BE2C (cell line): ENCODE data around the gene GNG4.
"Not testable (repeated sequence)": the region's sequence is repeated elsewhere in the genome, so short reads cannot be mapped to it uniquely, and the experiment has no call there.

Source experiments
- DNase-seq: peaks from one replicate; pipeline ENCODE4 v3.0.0-alpha.2; 2020
- H3K27me3 ChIP-seq: fragments of 250-450 bp; sonication (Bioruptor Pico); 2 replicates; pipeline ENCODE4 v1.5.1; 2020; ENCODE audit warnings: mild to moderate bottlenecking
- H3K36me3 ChIP-seq: fragments of 250-450 bp; sonication (Bioruptor Pico); 2 replicates; pipeline ENCODE4 v1.5.1; 2020; ENCODE audit warnings: mild to moderate bottlenecking
- H3K4me1 ChIP-seq: fragments of 250-450 bp; sonication (Bioruptor Pico); 2 replicates; pipeline ENCODE4 v1.5.1; 2020
- H3K4me3 ChIP-seq: 2 replicates; pipeline ENCODE4 v1.5.1; 2011; ENCODE audit warnings: low read depth, low read length
- H3K9me3 ChIP-seq: fragments of 250-450 bp; sonication (Bioruptor Pico); 2 replicates; pipeline ENCODE4 v1.5.1; 2020
- CTCF ChIP-seq: IDR thresholded peaks from 2 replicates; pipeline ENCODE4 v1.5.1; 2012; ENCODE audit warnings: mild to moderate bottlenecking, low read depth, low read length

Gene GNG4

GRCh38 chr1:235575597-235575996, 74.0 kb downstream of the GNG4 start:
- peaks cover 18% of the 10 kb centered on the region for H3K36me3 ChIP-seq
- H3K27me3 ChIP-seq: no peaks in the 10 kb centered on the region; the same call in 1 of the 2 replicates
- peaks cover 4% of the 10 kb centered on the region for H3K9me3 ChIP-seq
- no peak for TF ChIP-seq CTCF
- DNase-seq: no peak
- no peak overlapping the region for H3K4me3 ChIP-seq
- H3K4me1 ChIP-seq: no peaks in the 10 kb centered on the region

- Histone ChIP-seq H3K4me1 (no peaks in the 10 kb centered on the region), H3K36me3 (peaks cover 11% of the 10 kb centered on the region), H3K4me3 (no peak overlapping the region), H3K27me3 (no peaks in the 10 kb centered on the region; the same call in 1 of the 2 replicates), H3K9me3 (no peaks in the 10 kb centered on the region)
- DNase-seq: no peak
- TF ChIP-seq CTCF: no peak
Observed at GRCh38 chr1:235573880-235574279, 75.7 kb downstream of the GNG4 start.

DNA sequence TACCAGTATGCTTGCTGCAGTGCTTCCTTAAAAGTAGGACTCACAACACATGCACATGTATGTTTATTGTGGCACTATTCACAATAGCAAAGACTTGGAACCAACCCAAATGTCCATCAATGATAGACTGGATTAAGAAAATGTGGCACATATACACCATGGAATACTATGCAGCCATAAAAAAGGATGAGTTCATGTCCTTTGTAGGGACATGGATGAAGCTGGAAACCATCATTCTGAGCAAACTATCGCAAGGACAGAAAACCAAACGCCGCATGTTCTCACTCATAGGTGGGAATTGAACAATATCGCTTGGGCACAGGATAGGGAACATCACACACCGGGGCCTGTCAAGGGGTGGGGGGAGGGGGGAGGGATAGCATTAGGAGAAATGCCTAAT, 76.6 kb downstream of the GNG4 start:
- H3K36me3 ChIP-seq, H3K4me3 ChIP-seq, H3K27me3 ChIP-seq, H3K4me1 ChIP-seq, H3K9me3 ChIP-seq, DNase-seq: not testable (repeated sequence)

GRCh38 chr1:235571482-235571881, 78.1 kb downstream of the GNG4 start:
- no peak for DNase-seq
- H3K27me3 ChIP-seq: no peaks in the 10 kb centered on the region; the same call in 1 of the 2 replicates
- H3K4me1 ChIP-seq: no peaks in the 10 kb centered on the region
- no peak overlapping the region for H3K4me3 ChIP-seq
- no peak for TF ChIP-seq CTCF
- H3K36me3 ChIP-seq: peaks cover 5% of the 10 kb centered on the region
- H3K9me3 ChIP-seq: no peaks in the 10 kb centered on the region

DNA sequence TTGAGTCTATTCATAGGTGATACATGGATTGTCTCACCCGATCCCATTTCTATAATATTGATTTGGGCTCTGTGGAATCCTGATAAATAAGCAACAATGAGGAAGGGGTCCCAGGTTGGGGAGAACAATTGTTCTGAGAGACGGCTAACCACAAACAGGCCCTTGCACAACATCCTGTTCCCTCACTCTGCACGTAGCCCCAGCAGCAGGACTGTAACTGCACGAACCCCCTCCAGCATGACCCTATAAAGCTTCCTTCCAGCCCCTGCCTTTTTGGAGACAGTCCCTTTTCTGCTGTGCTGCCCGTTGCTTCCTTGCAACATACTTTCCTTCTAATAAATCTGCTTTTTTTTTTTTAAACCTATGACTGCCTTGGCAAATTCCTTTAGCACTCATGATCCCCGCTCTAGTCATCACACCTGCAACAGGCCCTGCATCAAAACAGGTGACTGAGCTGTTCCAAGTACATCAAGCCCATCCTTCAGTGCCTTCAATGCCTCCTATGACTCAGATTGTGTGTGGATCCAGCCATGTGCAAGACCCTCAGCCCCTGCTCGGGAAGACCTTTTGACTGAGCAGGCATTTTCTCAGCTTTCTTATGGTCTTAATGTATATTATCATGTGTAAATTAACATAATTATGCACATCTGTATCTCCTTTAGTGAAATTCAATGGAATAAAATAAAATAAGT, 81.6 kb downstream of the GNG4 start:
- TF ChIP-seq CTCF: no peak
- H3K9me3 ChIP-seq: no peaks in the 10 kb centered on the region
- no peak for DNase-seq
- H3K36me3 ChIP-seq: peaks cover 5% of the 10 kb centered on the region
- H3K4me1 ChIP-seq: no peaks in the 10 kb centered on the region
- no peak overlapping the region for H3K4me3 ChIP-seq
- no peaks in the 10 kb centered on the region for H3K27me3 ChIP-seq

GRCh38 chr1:235566084-235566483, 83.5 kb downstream of the GNG4 start:
- TF ChIP-seq CTCF: no peak
- H3K4me1 ChIP-seq: no peaks in the 10 kb centered on the region
- peaks cover 3% of the 10 kb centered on the region for H3K36me3 ChIP-seq
- H3K9me3 ChIP-seq: no peaks in the 10 kb centered on the region
- DNase-seq: no peak
- H3K27me3 ChIP-seq: no peaks in the 10 kb centered on the region
- H3K4me3 ChIP-seq: no peak overlapping the region
